Measurements from ENCODE around the gene HBD. TPM values are rescaled to one million over a fixed set of nuclear protein-coding genes. Genes with fewer than 3 reads are reported as not detected.

The HBD gene
- total and polyA plus RNA-seq, 9 of the 15 experiments (the other 6 are each of a cell fraction or from before 2014, with no cell fraction given): 11.8 to 169 (median 36.0) TPM

DNA sequence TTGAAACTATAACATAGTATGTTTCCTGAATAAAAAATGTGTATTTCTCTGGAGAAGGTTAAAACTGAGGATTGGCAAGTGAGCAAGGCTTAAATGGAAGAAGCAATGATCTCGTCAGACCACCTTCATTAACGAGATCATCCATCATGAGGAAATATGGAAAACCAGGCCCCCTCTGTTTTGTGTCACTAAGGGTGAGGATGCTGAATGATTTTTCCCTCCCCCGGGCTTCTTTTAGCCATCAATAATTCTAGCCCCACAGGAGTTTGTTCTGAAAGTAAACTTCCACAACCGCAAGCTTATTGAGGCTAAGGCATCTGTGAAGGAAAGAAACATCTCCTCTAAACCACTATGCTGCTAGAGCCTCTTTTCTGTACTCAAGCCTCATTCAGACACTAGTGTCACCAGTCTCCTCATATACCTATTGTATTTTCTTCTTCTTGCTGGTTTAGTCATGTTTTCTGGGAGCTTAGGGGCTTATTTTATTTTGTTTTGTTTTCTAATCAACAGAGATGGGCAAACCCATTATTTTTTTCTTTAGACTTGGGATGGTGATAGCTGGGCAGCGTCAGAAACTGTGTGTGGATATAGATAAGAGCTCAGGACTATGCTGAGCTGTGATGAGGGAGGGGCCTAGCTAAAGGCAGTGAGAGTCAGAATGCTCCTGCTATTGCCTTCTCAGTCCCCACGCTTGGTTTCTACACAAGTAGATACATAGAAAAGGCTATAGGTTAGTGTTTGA lies 41.3 kb upstream of the HBD start:
- Histone ChIP-seq H4K20me1 (replicated peaks; ENCODE audit: control insufficient read depth, insufficient read depth, low read length) (no peaks in the 10 kb centered on the region), H3K9me3 (replicated peaks; ENCODE audit: control insufficient read depth, insufficient read depth, low read depth, low read length) (no peaks in the 10 kb centered on the region), H3K36me3 (ENCODE audit: control insufficient read depth, insufficient read depth, low read length) (peaks cover 33% of the 10 kb centered on the region), H3K27me3 (ENCODE audit: control insufficient read depth in 2 of 2, insufficient read depth in 2 of 2, low read length in 2 of 2) (no peaks in the 10 kb centered on the region), H3K4me2 (ENCODE audit: insufficient read depth, low read length) (peak overlapping the region; percentile 74), H3K9ac (ENCODE audit: insufficient read depth in 1 of 2, low read depth in 2 of 2, low read length in 2 of 2) (peak overlapping the region in 1 of 2 experiments; percentile 54; a peak in 2 of 4 replicates), H3K27ac (ENCODE audit: extremely low read depth, low read depth, low read length) (peak overlapping the region; percentile 87), H3K79me2 (ENCODE audit: control insufficient read depth, insufficient read depth, low read length) (peaks cover 68% of the 10 kb centered on the region), H3K4me1 (replicated peaks in 1 of 2; ENCODE audit: control insufficient read depth in 2 of 2, insufficient read depth in 2 of 2, low read length in 2 of 2) (peaks cover 34 to 80% of the 10 kb centered on the region in 2 experiments), H2AFZ (ENCODE audit: low read depth, low read length) (no peak overlapping the region), H3K9me1 (ENCODE audit: control insufficient read depth, insufficient read depth, low read length) (no peaks in the 10 kb centered on the region), H3K4me3 (peak overlapping the region; percentile 20; the same call in 1 of the 2 replicates)
- no TSS peak for BruUV-seq (replicated peaks)
- ATAC-seq (peak; percentile 93), FAIRE-seq (peak; percentile 90), DNase-seq (ENCODE audit: extremely low read depth in 1 of 4, low spot score in 3 of 4) (peak; percentile 76 to 95 (median 83))
- ChIA-PET POLR2A (interaction anchor here (0.6 to 7.3 kb wide), 13 partner anchors 7 to 1652 kb away, joined by 3 to 55 read pairs (median 3); partner anchors contain the start of genes HBE1, HBG1 and HBG2), CTCF (ENCODE audit: low intra/inter-chr PET ratio) (no interaction called here)
- in situ Hi-C loops (cut with MboI) (no loop called here), intact Hi-C loops (cut with micrococcal nuclease) (no loop called here)
- WGBS (ENCODE audit: insufficient coverage, low coverage, missing lambda C conversion rate): 4% methylated on average over 6 of the region's 6 CpGs
- TF ChIP-seq HDAC3 (IDR thresholded peaks at IDR 0.05; ENCODE audit: borderline replicate concordance, partially characterized antibody) (peak; percentile 68), CBFA2T3 (IDR thresholded peaks at IDR 0.05) (peak; percentile 92), MAZ (CRISPR knock-in tag; conservative IDR thresholded peaks at IDR 0.05 in 1 of 2, IDR thresholded peaks at IDR 0.05 in 1 of 2) (peak; percentile 26 to 82; a peak in 3 of 4 replicates), LEF1 (IDR thresholded peaks at IDR 0.05) (peak; percentile 82), NFIC (IDR thresholded peaks at IDR 0.05) (peak; percentile 58), RAD21 (CRISPR knock-in tag; conservative IDR thresholded peaks at IDR 0.05 in 1 of 2, IDR thresholded peaks at IDR 0.05 in 1 of 2) (peak in 1 of 2 experiments; percentile 20; a peak in 1 of 4 replicates), ZNF121 (CRISPR knock-in tag; conservative IDR thresholded peaks at IDR 0.05) (no peak), KDM1A (IDR thresholded peaks at IDR 0.05) (peak; percentile 18 to 53; a peak in 2 of 4 replicates), STAT5A (IDR thresholded peaks at IDR 0.05; ENCODE audit: borderline replicate concordance, low read length) (peak; percentile 66; the same call in 1 of the 2 replicates), ASH1L (IDR thresholded peaks at IDR 0.05; ENCODE audit: borderline replicate concordance, low read depth, partially characterized antibody) (no peak)
- TF ChIP-seq, protein P1, sequence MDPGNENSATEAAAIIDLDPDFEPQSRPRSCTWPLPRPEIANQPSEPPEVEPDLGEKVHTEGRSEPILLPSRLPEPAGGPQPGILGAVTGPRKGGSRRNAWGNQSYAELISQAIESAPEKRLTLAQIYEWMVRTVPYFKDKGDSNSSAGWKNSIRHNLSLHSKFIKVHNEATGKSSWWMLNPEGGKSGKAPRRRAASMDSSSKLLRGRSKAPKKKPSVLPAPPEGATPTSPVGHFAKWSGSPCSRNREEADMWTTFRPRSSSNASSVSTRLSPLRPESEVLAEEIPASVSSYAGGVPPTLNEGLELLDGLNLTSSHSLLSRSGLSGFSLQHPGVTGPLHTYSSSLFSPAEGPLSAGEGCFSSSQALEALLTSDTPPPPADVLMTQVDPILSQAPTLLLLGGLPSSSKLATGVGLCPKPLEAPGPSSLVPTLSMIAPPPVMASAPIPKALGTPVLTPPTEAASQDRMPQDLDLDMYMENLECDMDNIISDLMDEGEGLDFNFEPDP (CRISPR knock-in tag; IDR thresholded peaks at IDR 0.05): no peak
- TF ChIP-seq, protein P2, sequence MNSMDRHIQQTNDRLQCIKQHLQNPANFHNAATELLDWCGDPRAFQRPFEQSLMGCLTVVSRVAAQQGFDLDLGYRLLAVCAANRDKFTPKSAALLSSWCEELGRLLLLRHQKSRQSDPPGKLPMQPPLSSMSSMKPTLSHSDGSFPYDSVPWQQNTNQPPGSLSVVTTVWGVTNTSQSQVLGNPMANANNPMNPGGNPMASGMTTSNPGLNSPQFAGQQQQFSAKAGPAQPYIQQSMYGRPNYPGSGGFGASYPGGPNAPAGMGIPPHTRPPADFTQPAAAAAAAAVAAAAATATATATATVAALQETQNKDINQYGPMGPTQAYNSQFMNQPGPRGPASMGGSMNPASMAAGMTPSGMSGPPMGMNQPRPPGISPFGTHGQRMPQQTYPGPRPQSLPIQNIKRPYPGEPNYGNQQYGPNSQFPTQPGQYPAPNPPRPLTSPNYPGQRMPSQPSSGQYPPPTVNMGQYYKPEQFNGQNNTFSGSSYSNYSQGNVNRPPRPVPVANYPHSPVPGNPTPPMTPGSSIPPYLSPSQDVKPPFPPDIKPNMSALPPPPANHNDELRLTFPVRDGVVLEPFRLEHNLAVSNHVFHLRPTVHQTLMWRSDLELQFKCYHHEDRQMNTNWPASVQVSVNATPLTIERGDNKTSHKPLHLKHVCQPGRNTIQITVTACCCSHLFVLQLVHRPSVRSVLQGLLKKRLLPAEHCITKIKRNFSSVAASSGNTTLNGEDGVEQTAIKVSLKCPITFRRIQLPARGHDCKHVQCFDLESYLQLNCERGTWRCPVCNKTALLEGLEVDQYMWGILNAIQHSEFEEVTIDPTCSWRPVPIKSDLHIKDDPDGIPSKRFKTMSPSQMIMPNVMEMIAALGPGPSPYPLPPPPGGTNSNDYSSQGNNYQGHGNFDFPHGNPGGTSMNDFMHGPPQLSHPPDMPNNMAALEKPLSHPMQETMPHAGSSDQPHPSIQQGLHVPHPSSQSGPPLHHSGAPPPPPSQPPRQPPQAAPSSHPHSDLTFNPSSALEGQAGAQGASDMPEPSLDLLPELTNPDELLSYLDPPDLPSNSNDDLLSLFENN (IDR thresholded peaks at IDR 0.05; ENCODE audit: low read depth in 2 of 2, low read length in 2 of 2): peak in 1 of 2 experiments; percentile 74; a peak in 1 of 4 replicates

Measured in K562 (cell line).